Mesothelial cell of epicardium (in vitro differentiated cells): Measurements from ENCODE around the gene GRAMD4. TPM values are rescaled to one million over a fixed set of nuclear protein-coding genes. Genes with fewer than 3 reads are reported as not detected.
A peak's percentile ranks its signal among the peaks of the same experiment; 100 is the strongest.
"Not testable (repeated sequence)": the region's sequence is repeated elsewhere in the genome, so short reads cannot be mapped to it uniquely, and the experiment has no call there.

Experiments used
- DNase-seq, 2 experiments: peaks; one replicate each; pipeline ENCODE4 v3.0.0; 2021; ENCODE audit warnings: low spot score in 2 of 2; ENCODE audit not compliant: unreplicated experiment in 2 of 2
- H3K27ac Mint-ChIP-seq: 2 replicates; pipeline ENCODE4 v1.8.0; 2021; ENCODE audit warnings: mixed read lengths
- H3K27me3 Mint-ChIP-seq: 2 replicates; pipeline ENCODE4 v1.8.0; 2021; ENCODE audit warnings: low read depth, mixed read lengths
- H3K36me3 Mint-ChIP-seq: 2 replicates; pipeline ENCODE4 v1.8.0; 2021; ENCODE audit warnings: mixed read lengths
- H3K4me1 Mint-ChIP-seq: 2 replicates; pipeline ENCODE4 v1.8.0; 2021; ENCODE audit warnings: mixed read lengths
- H3K4me3 Mint-ChIP-seq: 2 replicates; pipeline ENCODE4 v1.8.0; 2021; ENCODE audit warnings: mild to moderate bottlenecking, moderate library complexity, mixed read lengths
- H3K9me3 Mint-ChIP-seq: 2 replicates; pipeline ENCODE4 v1.8.0; 2021; ENCODE audit warnings: mixed read lengths
- CTCF ChIP-seq: fragments of 200-600 bp; sonication (generic); IDR thresholded peaks from one replicate; pipeline ENCODE4 v1.5.0; 2021; ENCODE audit warnings: antibody characterized with exemption; ENCODE audit not compliant: unreplicated experiment
- total RNA-seq: library from RNA; stranded (reverse); gene quantifications from 3 replicates; pipeline ENCODE4 v1.2.1, GENCODE V29; 2021

GRAMD4 gene
- total RNA-seq, 1 donor from 2014 or later = 58.3 TPM

GRCh38 chr22:46641811-46642266, 21.7 kb downstream of the GRAMD4 start:
- H3K27me3 Mint-ChIP-seq = no peaks in the 10 kb centered on the region
- no peaks in the 10 kb centered on the region for H3K4me1 Mint-ChIP-seq
- H3K27ac Mint-ChIP-seq = no peak overlapping the region
- no peak for DNase-seq
- peaks cover 16% of the 10 kb centered on the region for H3K36me3 Mint-ChIP-seq
- no peak overlapping the region for H3K4me3 Mint-ChIP-seq
- no peak for TF ChIP-seq CTCF
- peaks cover 7% of the 10 kb centered on the region for H3K9me3 Mint-ChIP-seq

- not testable (repeated sequence) for H3K27me3 Mint-ChIP-seq, DNase-seq, H3K4me3 Mint-ChIP-seq, H3K4me1 Mint-ChIP-seq, H3K9me3 Mint-ChIP-seq, H3K27ac Mint-ChIP-seq
- peaks cover 18% of the 10 kb centered on the region for H3K36me3 Mint-ChIP-seq
These were observed 22.8 kb downstream of the GRAMD4 start for GRCh38 chr22:46642840-46643480.

GRCh38 chr22:46646531-46647215, 26.5 kb downstream of the GRAMD4 start:
- no peak overlapping the region for H3K27ac Mint-ChIP-seq
- H3K4me3 Mint-ChIP-seq = no peak overlapping the region
- H3K36me3 Mint-ChIP-seq = peaks cover 16% of the 10 kb centered on the region
- H3K27me3 Mint-ChIP-seq = no peaks in the 10 kb centered on the region
- no peak for DNase-seq
- no peak for TF ChIP-seq CTCF
- peaks cover 8% of the 10 kb centered on the region for H3K4me1 Mint-ChIP-seq
- H3K9me3 Mint-ChIP-seq = peaks cover 7% of the 10 kb centered on the region

GRCh38 chr22:46648225-46648820, 28.1 kb downstream of the GRAMD4 start:
- H3K4me1 Mint-ChIP-seq = peaks cover 12% of the 10 kb centered on the region
- not testable (repeated sequence) for H3K27me3 Mint-ChIP-seq, H3K9me3 Mint-ChIP-seq, H3K27ac Mint-ChIP-seq, H3K36me3 Mint-ChIP-seq, DNase-seq, H3K4me3 Mint-ChIP-seq

- TF ChIP-seq CTCF = no peak
- Mint-ChIP-seq H3K4me1 (peaks cover 12% of the 10 kb centered on the region), H3K27ac (peak overlapping the region; percentile 27), H3K36me3 (peaks cover 5% of the 10 kb centered on the region), H3K27me3 (no peaks in the 10 kb centered on the region), H3K4me3 (no peak overlapping the region), H3K9me3 (no peaks in the 10 kb centered on the region)
- no peak for DNase-seq
These were observed 29.2 kb downstream of the GRAMD4 start for GRCh38 chr22:46649141-46650077.

- Mint-ChIP-seq H3K4me1 (peaks cover 12% of the 10 kb centered on the region), H3K36me3 (peaks cover 5% of the 10 kb centered on the region), H3K4me3 (no peak overlapping the region), H3K27me3 (no peaks in the 10 kb centered on the region), H3K27ac (no peak overlapping the region), H3K9me3 (no peaks in the 10 kb centered on the region)
- no peak for DNase-seq
- no peak for TF ChIP-seq CTCF
These were observed 30.1 kb downstream of the GRAMD4 start for GRCh38 chr22:46650078-46650810.
